Esophagus mucosa (tissue), 1 donor: ENCODE measurements around the gene CENPU. TPM values are rescaled to one million over a fixed set of nuclear protein-coding genes. Genes with fewer than 3 reads are reported as not detected.
A peak's percentile ranks its signal among the peaks of the same experiment; 100 is the strongest.
"Not testable (repeated sequence)": the region's sequence is repeated elsewhere in the genome, so short reads cannot be mapped to it uniquely, and the experiment has no call there.

Experiments
- ATAC-seq: fragments of 200-7000 bp; cut with Tn5 transposase; one replicate; pipeline ENCODE4 v1.9.1; 2020
- total RNA-seq: library from RNA; stranded (reverse); gene quantifications from one replicate; pipeline ENCODE4 v1.2.4, GENCODE V29; 2023
- donor health status: DM: yes; HTN: yes; CAD: no.

The CENPU gene
- total RNA-seq, 1 donor from 2014 or later, result 16.5 TPM

DNA sequence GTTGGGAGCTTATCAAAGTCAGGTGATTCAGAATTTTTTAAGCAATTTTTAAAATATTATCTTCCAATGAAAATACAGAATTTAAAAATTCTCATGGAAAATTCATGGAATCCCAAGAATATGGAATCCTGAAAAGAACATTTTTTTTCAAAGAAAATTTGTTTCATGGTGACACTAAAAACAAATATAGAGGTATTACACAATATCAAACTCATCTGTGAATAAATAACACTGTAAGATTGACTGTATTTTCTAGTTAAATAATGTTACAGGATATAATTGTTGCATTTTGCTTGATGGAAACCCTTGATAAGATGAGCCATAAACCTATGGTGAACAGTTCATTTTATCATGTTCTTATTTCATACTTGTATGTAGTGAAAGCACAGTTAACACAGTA lies 72.9 kb downstream of the CENPU start:
- ATAC-seq, result no peak

- ATAC-seq, result not testable (repeated sequence)
Measured at GRCh38 chr4:184657820-184658219, 76.1 kb downstream of the CENPU start.

DNA sequence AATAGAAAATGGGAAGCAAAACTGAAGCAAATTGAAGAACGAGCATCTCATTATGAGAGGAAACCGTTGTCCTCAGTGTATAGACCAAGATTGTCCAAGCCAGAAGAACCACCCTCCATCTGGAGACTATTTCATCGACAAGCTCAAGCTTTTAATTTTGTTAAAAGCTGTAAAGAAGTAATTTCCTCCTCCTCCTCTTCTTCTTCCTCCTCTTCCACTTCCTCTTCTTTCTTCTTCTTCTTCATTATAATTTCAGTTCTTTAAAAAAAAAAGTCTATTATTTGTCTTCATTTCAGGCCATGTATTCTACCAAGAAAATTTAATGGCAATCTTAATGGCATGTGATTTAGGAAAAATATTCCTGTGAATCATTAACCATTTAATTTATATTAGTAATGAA lies 76.8 kb downstream of the CENPU start:
- no peak for ATAC-seq

DNA sequence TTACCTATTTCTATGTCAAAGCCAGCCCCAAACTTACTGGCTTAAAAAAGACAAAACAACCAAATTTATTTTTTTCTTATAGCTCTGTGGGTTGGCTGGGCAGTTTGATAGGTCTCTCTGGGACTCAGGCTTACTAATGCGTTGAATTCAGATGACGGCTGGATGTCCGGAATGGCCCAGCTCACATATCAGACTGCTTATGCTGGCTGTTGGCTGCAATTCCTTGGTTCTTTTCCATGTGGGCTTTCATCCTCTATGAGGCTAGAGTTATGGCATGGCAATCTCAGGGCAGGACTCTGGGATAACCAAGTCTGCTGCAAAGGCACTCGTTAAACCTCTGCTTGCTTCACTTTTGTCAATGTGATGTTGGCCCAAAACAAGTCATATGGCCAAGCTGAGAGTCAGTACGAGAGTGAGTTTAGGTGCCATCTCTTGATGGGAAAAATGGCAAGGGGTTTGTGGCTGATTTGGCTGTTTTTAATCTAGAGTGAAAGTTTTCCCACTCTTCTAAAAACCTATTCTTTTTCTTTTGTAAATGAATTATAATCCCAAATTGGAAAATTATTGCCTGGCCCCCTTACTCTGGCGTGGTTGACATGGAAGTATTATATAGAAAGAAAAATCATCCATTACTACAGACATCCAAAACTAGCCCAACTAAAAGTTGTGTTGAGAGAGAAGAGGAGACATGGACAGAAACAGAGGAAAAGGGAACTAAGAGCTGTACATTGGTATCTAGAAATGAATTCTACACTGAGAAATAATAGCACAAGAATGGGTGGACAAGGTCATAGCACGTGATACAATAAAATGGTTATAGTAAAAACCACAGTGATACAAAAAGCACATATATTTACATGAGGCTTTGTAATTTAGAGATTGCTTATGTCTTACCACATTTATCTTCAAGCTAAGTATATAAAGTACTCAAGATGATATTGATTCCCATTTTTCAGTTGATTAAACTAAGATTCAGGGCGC lies 77.7 kb downstream of the CENPU start:
- no peak for ATAC-seq

DNA sequence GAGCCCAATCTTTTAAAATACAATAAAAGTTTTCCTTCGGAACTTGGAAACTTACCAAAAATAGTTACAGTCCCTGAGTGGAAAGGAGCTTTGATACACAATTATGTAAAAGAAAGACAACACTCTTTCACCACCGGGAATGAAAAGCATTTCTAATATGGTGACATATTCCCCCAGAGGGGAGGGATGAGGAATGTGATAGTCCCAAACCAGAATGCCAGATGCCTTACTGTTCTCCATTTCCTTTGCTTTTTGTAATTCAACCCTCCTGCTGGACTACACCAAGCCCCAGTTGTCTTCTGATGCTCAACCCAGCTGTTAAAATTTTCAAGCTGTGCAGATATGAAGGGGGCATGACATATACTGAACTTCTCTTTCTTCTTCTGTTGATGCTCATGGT lies 80.2 kb downstream of the CENPU start:
- no peak for ATAC-seq

- not testable (repeated sequence) for ATAC-seq
Measured at GRCh38 chr4:184652681-184653080, 81.2 kb downstream of the CENPU start.

DNA sequence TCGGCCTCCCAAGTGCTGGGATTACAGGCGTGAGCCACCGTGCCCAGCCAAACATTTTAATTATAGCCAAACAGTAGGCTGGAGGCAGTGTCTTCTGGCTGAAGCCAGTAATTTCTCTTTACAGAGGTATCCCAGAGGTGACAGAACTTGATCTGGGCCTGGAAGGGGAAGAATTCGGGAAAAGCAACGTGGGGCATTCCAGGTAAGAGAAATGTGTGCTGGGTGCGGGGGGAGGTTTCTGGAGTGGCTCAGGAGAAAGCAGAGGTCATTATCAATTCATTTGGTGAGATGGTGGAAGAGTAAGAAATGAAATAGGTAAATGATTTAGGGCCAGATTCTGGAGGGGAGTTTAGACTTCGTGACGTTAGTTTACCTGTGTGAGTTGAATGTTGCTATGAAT lies 82.0 kb downstream of the CENPU start:
- ATAC-seq, result no peak

- ATAC-seq, result peak; percentile 19
Measured at GRCh38 chr4:184649971-184650855, 83.7 kb downstream of the CENPU start.

- ATAC-seq, result peak; percentile 98
Measured at GRCh38 chr4:184649026-184649970, 84.6 kb downstream of the CENPU start, which contains the start of the genes CASP3 and PRIMPOL. CASP3 (minus strand) TSS chr4:184649447; CDS start chr4:184638453, 10,994 bp downstream. PRIMPOL (plus strand) TSS chr4:184649738; CDS start chr4:184657141, 7,403 bp downstream.

DNA sequence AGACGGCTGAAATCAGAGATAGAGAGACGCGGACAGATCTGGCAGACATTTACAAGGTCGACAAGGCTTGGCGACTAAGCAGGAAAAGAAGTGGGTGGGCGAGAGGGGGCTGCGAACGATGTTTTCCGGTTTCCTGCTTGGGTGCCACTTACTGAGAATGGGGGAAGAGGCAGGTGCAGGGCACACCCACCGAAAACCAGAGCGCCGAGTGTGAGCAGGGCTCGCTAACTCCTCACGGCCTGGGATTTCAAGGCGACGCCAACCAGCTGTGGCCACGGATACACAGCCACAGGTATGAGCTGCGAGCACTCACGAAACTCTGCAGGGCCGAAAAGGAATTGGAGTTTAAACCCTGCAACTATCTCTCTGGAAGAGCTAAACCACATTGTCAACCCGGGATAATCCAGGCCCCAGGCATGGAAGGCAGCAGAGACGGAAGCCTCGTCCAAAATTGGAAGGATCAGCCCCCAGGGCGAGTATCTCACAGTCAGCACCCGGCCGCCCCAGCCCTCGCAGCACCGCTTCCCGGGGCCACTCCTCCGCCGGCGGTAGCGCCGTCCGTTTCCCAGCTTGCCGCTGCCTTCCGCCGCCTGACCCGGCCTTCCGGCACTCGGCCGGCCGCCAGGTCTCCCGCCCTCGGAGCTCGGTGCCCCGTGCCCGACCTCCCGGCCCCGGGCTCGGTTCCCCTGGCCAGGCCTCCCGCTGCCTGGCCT lies 85.4 kb downstream of the CENPU start:
- ATAC-seq, result peak; percentile 54

DNA sequence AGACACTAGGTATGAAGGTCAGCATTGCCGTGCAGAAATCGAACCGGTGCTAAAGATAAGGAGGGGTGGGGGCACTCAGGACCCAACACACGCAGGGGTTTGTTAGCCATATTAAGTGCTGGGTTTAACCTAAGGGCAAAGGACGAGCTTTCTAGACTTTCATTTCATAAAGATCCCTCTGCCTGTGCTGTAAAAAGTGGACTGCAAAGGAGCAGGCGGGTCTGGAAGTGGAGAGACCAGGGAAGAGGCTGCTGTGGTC lies 85.9 kb downstream of the CENPU start:
- ATAC-seq, result no peak

- ATAC-seq, result no peak
Measured at GRCh38 chr4:184647266-184648053, 86.4 kb downstream of the CENPU start.

- no peak for ATAC-seq
Measured at GRCh38 chr4:184645904-184646610, 87.8 kb downstream of the CENPU start.

- ATAC-seq, result no peak
Measured at GRCh38 chr4:184644553-184645307, 89.2 kb downstream of the CENPU start.

Other genes with a start within 250 kb of the CENPU start
- 20.1 TPM for gene CASP3, start 84.6 kb downstream of the CENPU start, total RNA-seq
- 9.9 TPM for gene PRIMPOL, start 84.4 kb downstream of the CENPU start, total RNA-seq
- 74.3 TPM for gene ACSL1, start 91.9 kb upstream of the CENPU start, total RNA-seq